ENCODE results near the gene RUNX1.

Gene RUNX1

GRCh38 chr21:34840693-34841092 is 208.4 kb downstream of the RUNX1 start:
- no peak for DNase-seq

DNA sequence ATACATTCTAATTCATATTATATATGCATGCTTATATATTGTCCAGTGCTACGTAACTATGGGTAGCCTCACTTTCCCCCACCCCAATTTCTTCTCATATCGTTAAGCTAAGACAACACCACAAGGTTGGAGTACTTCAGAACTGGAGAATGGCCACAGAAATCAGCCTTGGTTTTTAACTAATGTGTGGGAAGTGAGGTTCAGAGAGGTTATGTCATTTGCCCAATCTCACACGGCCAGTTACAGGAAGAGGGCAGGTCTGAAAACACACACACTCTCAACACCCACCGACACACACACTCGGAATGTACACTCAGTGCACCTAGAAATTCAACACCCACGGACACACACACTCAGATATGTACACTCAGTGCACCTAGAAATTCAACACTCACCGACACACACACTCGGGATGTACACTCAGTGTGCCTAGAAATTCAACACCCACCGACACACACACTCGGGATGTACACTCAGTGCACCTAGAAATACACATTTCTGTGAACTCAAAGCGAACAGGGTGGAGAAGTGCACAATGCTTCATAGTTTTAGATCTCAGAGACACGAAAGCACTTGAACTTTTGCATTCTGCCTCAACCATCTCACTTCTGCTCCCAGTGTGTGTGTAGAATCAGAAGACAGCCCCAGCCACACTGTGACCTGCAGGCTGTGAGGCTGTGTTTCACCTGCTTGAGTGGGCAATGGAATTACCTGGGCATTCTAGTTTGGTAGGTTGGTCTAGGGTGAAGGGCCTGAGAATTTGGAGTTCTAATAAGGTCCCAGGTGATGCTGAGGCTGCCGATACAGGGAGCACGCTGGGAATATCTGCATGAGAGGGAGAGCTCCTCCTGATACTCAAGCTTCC is 209.9 kb downstream of the RUNX1 start:
- no peak for DNase-seq

DNA sequence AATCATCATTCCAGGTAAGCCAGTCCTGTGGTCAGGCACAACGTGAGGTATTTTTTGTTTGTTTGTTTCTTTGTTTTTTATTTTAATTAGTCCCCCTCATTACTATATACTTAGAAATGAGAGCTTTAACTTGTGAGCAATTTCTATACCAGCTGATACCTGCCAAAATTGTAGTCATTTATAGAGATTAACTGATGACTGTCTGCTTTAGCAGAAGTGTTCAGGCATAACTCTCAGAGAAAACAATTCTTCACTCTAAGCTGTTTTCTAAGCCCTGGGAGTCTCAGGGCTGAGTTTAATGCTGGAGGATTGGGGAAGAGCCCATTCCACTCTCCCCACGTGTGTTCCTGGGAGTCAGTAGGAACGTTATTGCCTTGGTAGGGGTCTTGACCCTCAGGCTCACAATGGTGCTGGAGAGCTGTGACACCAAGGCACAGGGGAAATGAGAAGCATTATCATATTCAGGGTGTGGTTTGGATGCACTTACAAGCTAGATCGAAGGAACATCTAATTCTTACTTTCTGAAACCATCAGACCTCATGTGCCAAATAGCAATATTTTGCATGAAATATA is 212.1 kb downstream of the RUNX1 start:
- no peak for DNase-seq

- DNase-seq, result peak; percentile 99
These were observed 212.8 kb downstream of the RUNX1 start for GRCh38 chr21:34836103-34836932.

DNA sequence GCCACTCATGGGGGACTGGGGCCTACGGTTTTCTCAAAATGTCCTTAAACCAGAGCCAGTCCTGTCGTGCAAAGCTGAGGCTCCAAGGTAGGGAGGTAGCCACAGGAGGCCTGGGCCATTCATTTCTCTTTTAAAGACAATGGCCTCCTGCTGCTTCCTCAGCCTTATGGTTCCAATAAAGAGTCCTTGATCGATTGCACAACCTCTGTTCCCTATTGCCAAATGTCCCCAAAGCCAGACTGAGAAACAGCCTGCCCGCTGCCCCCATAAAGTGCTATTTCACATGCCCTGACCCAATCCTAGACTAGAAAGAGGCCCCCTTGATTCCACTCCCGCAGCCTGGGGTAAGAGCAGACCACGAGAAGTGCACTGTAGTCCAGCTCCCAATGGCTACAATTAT is 213.6 kb downstream of the RUNX1 start:
- peak; percentile 46 for DNase-seq

GRCh38 chr21:34834852-34835501 is 214.1 kb downstream of the RUNX1 start:
- DNase-seq, result no peak

DNA sequence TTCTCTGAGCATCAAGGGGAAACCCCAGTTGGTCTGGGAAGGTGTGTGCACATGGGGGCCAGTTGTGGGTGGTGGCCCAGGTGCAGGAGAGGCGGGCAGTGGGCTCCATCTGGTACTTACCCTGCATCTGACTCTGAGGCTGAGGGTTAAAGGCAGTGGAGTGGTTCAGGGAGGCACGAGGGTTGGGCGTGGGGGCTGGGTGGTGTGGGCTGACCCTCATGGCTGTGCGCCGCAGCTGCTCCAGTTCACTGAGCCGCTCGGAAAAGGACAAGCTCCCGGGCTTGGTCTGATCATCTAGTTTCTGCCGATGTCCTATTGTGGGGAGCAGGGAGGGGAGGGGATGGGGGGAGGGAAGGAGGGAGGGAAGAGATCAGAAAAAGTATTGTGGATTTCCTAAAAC is 214.8 kb downstream of the RUNX1 start:
- no peak for DNase-seq

DNA sequence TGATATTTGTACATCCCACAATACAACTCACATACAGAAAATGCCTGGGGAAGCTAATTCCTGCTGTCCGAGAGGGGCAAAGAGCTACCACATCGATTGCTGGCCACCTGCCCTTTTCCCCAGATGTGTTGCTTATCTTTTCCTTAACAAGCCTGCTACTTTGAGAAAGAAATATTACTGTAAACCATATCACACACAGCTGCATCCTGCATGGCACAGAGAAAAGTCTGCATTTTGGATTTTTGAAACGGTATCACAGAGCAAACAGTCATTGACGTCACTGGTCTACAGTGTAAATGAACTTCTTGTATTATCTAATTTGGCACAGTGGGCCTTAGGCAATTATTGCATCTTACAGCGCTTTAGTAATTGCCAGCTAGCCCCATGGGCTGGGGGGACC is 215.6 kb downstream of the RUNX1 start:
- DNase-seq, result no peak

DNA sequence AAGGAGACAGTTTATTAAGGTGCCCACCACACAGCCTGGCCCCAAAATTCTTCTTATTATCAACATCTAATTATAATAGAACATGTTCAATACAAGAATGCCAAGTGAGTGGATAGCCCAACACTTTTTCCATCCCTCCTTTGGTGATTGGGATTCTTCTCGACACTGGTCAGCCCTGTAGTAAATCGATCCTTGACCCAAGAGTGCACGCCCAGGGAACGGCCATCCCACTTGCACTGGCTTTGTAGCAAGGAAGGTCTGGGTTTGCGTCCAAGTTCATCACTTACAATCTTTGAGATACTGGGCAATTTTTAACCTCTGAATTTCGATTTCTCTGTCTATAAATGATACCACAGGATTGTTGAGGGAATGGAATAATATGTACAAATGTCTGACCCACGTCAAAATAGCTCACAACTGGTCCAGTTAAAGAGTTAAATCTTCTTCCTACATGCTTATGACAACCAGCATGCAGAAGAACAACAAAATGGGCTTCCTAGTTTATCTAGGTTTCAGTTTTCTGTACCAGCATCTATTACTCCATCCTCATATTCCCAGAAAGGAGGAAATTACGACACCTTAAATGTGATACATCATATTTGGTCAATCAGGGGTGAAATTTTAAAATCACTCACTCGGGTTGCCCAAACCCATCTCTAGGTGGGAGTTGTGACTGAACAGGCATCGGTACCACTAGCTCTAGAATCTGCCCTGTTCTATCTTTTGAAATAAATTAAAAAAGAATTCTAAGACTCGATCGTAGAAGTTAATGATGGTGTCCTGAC is 218.5 kb downstream of the RUNX1 start:
- DNase-seq, result no peak

- DNase-seq, result no peak
These were observed 221.5 kb downstream of the RUNX1 start for GRCh38 chr21:34827445-34828235.

DNA sequence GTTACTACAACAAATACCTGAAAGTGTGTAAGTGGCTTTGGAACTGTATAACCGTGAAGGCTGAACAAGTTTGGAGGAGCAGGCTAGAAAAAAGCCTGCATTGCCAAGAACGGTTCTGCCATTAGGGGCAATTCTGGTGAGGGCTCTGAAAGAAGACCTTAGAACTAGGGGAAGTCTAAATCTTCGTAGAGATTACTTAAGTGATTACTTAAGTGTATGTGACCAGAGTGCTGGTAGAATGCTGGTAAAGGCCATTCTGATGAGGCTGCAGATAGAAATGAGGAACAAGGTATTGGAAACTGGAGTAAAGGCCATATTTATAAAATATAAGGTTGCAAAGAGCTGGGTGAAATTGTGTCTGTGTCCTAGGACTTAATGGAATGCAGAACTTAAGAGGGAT is 222.3 kb downstream of the RUNX1 start:
- DNase-seq, result no peak

DNA sequence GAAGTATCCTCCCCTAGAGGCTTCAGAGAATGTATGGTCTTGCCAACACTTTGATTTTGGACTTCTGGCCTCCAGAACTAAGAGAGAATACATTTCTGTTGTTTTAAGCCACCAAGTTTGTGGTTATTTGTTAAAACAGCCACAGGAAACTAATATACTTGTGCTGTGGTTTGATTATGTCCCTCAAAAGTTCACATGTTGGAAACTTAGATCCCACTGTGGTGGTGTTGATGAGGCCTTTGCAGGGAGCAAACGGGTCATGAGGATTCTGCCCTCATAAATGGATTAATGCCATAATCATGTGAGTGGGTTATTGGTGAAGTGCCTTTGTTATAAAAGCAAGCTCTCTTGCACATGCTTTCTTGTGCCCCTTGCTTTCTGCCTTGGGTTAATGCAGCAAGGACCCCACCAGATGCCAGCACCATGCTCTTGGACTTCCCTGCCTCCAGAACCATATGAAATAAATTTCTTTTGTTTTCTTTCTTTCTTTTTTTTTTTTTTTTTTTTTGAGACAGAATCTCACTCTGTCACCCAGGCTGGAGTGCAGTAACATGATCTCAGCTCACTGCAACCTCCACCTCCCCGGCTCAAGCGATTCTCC is 223.1 kb downstream of the RUNX1 start:
- DNase-seq, result no peak

GRCh38 chr21:34825101-34825500 is 224.0 kb downstream of the RUNX1 start:
- DNase-seq, result no peak

DNA sequence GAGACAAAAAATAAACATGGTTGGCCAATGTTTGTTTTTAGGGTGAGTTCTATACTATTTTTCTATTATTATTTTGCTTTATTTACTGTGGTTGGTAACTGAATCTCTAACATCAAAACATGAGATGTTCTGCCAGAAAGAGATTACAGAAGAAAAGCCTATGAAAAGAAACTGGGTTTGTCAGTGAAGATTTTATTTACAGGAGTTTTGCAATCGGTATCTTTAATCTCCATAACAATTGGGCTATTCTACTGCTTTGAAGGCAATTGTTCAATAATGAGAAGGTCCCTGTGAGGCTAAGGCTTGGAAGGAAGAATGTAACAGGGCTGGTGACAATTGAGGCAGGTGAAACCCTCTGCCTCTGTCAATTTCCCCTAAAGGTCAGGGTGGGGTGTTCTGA is 224.8 kb downstream of the RUNX1 start:
- DNase-seq, result no peak

DNA sequence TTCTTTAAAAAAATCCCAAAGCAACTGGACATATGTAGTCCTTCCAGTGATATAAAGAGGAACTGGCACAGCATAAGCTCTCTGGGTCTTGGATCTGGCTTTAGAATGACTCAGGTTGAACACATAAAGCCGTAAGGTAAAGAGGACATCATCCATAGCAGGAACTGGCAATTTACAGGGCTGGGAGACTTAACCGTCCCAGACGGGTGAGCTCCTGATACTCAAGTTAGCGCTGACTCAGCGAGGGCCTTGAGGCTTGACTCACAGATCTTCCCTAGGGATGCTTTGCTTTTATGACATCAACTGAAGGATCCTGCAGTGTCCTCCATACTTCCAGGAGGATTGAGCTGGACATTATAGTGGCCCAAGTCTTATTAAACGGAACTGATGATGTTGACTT is 226.2 kb downstream of the RUNX1 start:
- peak; percentile 84 for DNase-seq

GRCh38 chr21:34822168-34822567 is 226.9 kb downstream of the RUNX1 start:
- no peak for DNase-seq

GRCh38 chr21:34821717-34822116 is 227.4 kb downstream of the RUNX1 start:
- DNase-seq, result no peak

DNA sequence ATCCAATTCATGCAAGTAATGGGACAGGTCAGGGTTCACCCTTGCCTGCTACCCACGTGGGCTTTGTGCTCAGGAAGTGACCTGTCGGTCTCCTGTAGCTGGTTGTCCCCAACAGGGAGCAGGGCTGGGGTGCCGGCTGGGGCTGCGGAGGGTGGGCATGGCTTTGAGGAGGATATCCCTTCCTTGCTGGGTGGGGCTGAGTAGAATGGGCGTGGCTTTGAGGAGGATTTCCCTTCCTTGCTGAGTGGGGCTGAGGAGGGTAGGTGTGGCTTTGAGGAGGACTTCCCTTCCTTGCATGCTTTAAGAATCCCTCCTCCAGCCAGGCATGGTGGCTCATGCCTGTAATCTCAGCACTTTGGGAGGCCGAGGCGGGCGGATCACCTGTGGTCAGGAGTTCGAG is 229.1 kb downstream of the RUNX1 start:
- DNase-seq, result no peak

GRCh38 chr21:34819357-34819999 is 229.6 kb downstream of the RUNX1 start:
- DNase-seq, result no peak

GRCh38 chr21:34818662-34819158 is 230.4 kb downstream of the RUNX1 start:
- DNase-seq, result no peak
